ENCODE data around the gene MARS1.

Gene MARS1

GRCh38 chr12:57531836-57532235 is 44.0 kb downstream of the MARS1 start:
- ATAC-seq = no peak

- ATAC-seq = no peak
These were observed 45.2 kb downstream of the MARS1 start for GRCh38 chr12:57533108-57533507.

- ATAC-seq = no peak
These were observed 46.4 kb downstream of the MARS1 start for GRCh38 chr12:57534250-57534649.

- ATAC-seq = no peak
These were observed 47.2 kb downstream of the MARS1 start for GRCh38 chr12:57534991-57535543.

GRCh38 chr12:57535764-57536596 is 48.1 kb downstream of the MARS1 start:
- no peak for ATAC-seq

GRCh38 chr12:57536597-57536942 is 48.7 kb downstream of the MARS1 start:
- no peak for ATAC-seq

GRCh38 chr12:57539134-57539768 is 51.4 kb downstream of the MARS1 start:
- no peak for ATAC-seq

GRCh38 chr12:57541001-57541400 is 53.1 kb downstream of the MARS1 start:
- no peak for ATAC-seq

GRCh38 chr12:57541717-57542116 is 53.8 kb downstream of the MARS1 start:
- ATAC-seq = no peak

GRCh38 chr12:57543581-57543980 is 55.7 kb downstream of the MARS1 start:
- no peak for ATAC-seq

- no peak for ATAC-seq
These were observed 58.1 kb downstream of the MARS1 start for GRCh38 chr12:57545809-57546437.

- ATAC-seq = peak; percentile 98 to 99
These were observed 58.8 kb downstream of the MARS1 start, which contains the start of gene DCTN2 for GRCh38 chr12:57546438-57547287. DCTN2 (minus strand) TSS chr12:57547192; CDS start chr12:57547063, 129 bp downstream.

- ATAC-seq = no peak
These were observed 59.6 kb downstream of the MARS1 start for GRCh38 chr12:57547288-57548012.

- no peak for ATAC-seq
These were observed 60.1 kb downstream of the MARS1 start for GRCh38 chr12:57548013-57548315.

GRCh38 chr12:57548488-57548887 is 60.6 kb downstream of the MARS1 start:
- ATAC-seq = no peak

GRCh38 chr12:57549203-57549908 is 61.5 kb downstream of the MARS1 start:
- ATAC-seq = no peak

GRCh38 chr12:57549909-57550640 is 62.2 kb downstream of the MARS1 start, which contains the start of gene KIF5A:
KIF5A (plus strand) TSS chr12:57550044; CDS start chr12:57550272, 228 bp downstream.
- ATAC-seq = peak; percentile 14 to 20

GRCh38 chr12:57550641-57551549 is 63.0 kb downstream of the MARS1 start:
- ATAC-seq = no peak

- no peak for ATAC-seq
These were observed 63.9 kb downstream of the MARS1 start for GRCh38 chr12:57551637-57552305.
